ENCODE results near the gene C1orf122. TPM values are rescaled to one million over a fixed set of nuclear protein-coding genes. Genes with fewer than 3 reads are reported as not detected.

The C1orf122 gene
- total RNA-seq, 1 donor from 2014 or later: 284 TPM

- H3K4me1 ChIP-seq: peaks cover 10 to 14% of the 10 kb centered on the region in 2 donors
- H3K27me3 ChIP-seq: no peaks in the 10 kb centered on the region
- DNase-seq (ENCODE audit: low spot score in 2 of 2): peak in 1 of 2 donors; percentile 69
- intact Hi-C loops (cut with DNase I): no loop called here
- no peak overlapping the region for H3K27ac ChIP-seq
- H3K9me3 ChIP-seq: no peaks in the 10 kb centered on the region
- peak overlapping the region in 1 of 2 donors; percentile 84 for H3K4me3 ChIP-seq
- peaks cover 6 to 8% of the 10 kb centered on the region in 2 donors for H3K36me3 ChIP-seq
- no peak for TF ChIP-seq CTCF (IDR thresholded peaks at IDR 0.05)
These were observed 12.1 kb upstream of the C1orf122 start for GRCh38 chr1:37795340-37796125.

DNA sequence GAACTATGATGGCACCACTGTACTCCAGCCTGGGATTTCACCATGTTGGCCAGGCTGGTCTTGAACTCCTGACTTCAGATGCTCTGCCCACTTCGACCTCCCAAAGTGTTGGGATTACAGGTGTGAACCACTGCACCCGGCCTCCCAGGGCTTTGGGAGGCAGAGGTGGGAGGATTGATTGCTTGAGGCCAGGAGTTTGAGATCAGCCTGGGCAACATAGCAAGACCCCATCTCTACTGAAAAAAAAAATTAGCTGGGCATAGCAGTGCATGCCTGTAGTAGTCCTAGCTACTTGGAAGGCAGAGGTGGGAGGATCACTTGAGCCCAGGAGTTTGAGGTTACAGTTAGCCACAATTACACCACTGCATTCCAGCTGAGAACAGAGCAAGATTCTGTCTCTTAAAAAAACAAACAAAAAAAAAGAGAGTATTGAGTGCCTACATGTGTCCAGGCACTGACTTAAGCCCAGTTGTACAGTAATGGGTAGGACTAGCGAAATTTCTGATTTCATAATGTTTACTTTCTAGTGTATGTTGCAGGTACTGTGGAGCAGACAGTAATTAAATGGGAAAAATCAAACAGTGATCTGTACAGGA is 9.7 kb upstream of the C1orf122 start:
- no peak for DNase-seq (ENCODE audit: low spot score in 2 of 2)
- Histone ChIP-seq H3K9me3 (no peaks in the 10 kb centered on the region), H3K4me3 (no peak overlapping the region), H3K27me3 (no peaks in the 10 kb centered on the region), H3K27ac (no peak overlapping the region), H3K36me3 (peaks cover 21 to 27% of the 10 kb centered on the region in 2 donors), H3K4me1 (peaks cover 10 to 14% of the 10 kb centered on the region in 2 donors)
- TF ChIP-seq CTCF (IDR thresholded peaks at IDR 0.05): no peak
- intact Hi-C loops (cut with DNase I): no loop called here

- H3K36me3 ChIP-seq: peaks cover 54 to 62% of the 10 kb centered on the region in 2 donors
- no peaks in the 10 kb centered on the region for H3K9me3 ChIP-seq
- no peak for DNase-seq (ENCODE audit: low spot score in 2 of 2)
- peaks cover 6 to 8% of the 10 kb centered on the region in 2 donors for H3K4me1 ChIP-seq
- TF ChIP-seq CTCF (IDR thresholded peaks at IDR 0.05): no peak
- no peaks in the 10 kb centered on the region for H3K27me3 ChIP-seq
- intact Hi-C loops (cut with DNase I): no loop called here
- H3K4me3 ChIP-seq: no peak overlapping the region
- H3K27ac ChIP-seq: no peak overlapping the region
These were observed 5.2 kb upstream of the C1orf122 start for GRCh38 chr1:37802439-37802838.

DNA sequence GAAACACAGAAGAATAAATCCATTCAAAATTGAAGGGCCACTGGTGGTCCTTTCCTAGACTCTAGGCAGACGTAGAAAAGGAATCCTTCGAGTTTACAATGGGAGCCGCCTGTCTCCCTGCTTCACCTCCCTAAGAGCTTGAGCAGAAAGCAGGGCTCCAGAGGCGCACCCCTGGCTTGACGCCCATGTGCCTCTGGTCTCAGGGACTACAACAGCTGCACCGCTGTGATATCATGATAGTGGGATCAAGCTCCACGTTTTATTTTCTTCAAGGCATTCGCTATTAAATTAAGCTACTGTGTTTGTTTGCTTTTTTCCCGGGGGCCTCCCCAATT is 403 bp upstream of the C1orf122 start:
- peak overlapping the region; percentile 90 to 92 for H3K4me3 ChIP-seq
- H3K27me3 ChIP-seq: no peaks in the 10 kb centered on the region
- no peak for TF ChIP-seq CTCF (IDR thresholded peaks at IDR 0.05)
- H3K9me3 ChIP-seq: no peaks in the 10 kb centered on the region
- intact Hi-C loops (cut with DNase I): loop anchor here (5.0 kb wide), 2 partner anchors 190 to 210 kb away; partner anchors contain the start of gene GNL2
- H3K36me3 ChIP-seq: peaks cover 39 to 42% of the 10 kb centered on the region in 2 donors
- peaks cover 6 to 15% of the 10 kb centered on the region in 2 donors for H3K4me1 ChIP-seq
- DNase-seq (ENCODE audit: low spot score in 2 of 2): no peak
- H3K27ac ChIP-seq: peak overlapping the region; percentile 98 to 99

DNA sequence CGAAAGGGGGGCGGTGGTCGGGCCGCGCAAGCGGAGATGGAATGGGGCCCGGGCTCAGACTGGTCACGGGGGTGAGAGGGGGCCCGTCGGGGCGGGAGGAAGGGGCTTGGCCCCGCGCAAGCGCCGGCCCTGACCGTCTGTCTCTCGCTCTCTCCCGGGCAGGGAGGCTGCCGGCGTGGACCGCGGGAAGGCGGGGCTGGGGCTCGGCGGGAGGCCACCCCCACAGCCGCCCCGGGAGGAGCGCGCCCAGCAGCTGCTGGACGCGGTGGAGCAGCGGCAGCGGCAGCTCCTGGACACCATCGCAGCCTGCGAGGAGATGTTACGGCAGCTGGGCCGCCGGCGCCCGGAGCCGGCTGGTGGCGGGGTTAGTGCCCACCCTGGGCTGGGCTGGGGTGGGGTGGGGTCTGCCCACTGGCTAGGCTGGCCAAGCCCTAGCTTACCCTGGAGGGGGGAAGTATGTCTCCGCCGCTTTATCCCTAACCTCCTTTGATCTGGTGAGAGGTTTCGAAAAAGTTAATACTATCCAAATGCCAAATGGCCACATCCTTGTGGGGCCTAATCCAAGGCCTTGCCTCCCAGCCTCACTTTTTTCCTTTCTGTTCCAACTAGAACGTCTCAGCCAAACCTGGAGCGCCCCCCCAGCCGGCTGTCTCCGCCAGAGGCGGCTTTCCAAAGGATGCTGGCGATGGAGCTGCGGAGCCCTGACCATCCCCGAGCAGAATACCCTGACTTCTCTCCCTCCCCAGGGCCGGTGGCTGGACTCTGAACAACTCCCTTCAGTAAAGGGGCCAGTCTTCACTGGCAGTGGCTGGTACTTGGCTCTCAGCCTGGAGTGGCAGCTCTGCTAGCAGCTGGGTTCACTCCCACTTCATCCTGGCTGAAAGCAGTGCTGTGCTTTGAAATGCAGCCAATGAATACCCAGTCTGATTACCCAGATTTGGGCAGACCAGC is 1.1 kb downstream of the C1orf122 start:
- intact Hi-C loops (cut with DNase I): loop anchor here (1.0 to 5.0 kb wide), 6 partner anchors 51 to 330 kb away; partner anchors contain the start of genes CDCA8, GNL2, INPP5B and MTF1

More for the DNA sequence above, 1.1 kb downstream of the C1orf122 start:
- Histone ChIP-seq H3K4me3 (peak overlapping the region; percentile 90 to 92), H3K27ac (peak overlapping the region; percentile 98 to 99), H3K36me3 (peaks cover 25 to 27% of the 10 kb centered on the region in 2 donors), H3K9me3 (no peaks in the 10 kb centered on the region), H3K4me1 (peaks cover 6 to 15% of the 10 kb centered on the region in 2 donors), H3K27me3 (no peaks in the 10 kb centered on the region)
- peak in 1 of 2 donors; percentile 77 for DNase-seq (ENCODE audit: low spot score in 2 of 2)
- no peak for TF ChIP-seq CTCF (IDR thresholded peaks at IDR 0.05)
